ENCODE results near the gene SNTG2. TPM values are rescaled to one million over a fixed set of nuclear protein-coding genes. Genes with fewer than 3 reads are reported as not detected.
"Not testable (repeated sequence)": the region's sequence is repeated elsewhere in the genome, so short reads cannot be mapped to it uniquely, and the experiment has no call there.

The SNTG2 gene
- total RNA-seq, 6 experiments from 2014 or later = not detected

DNA sequence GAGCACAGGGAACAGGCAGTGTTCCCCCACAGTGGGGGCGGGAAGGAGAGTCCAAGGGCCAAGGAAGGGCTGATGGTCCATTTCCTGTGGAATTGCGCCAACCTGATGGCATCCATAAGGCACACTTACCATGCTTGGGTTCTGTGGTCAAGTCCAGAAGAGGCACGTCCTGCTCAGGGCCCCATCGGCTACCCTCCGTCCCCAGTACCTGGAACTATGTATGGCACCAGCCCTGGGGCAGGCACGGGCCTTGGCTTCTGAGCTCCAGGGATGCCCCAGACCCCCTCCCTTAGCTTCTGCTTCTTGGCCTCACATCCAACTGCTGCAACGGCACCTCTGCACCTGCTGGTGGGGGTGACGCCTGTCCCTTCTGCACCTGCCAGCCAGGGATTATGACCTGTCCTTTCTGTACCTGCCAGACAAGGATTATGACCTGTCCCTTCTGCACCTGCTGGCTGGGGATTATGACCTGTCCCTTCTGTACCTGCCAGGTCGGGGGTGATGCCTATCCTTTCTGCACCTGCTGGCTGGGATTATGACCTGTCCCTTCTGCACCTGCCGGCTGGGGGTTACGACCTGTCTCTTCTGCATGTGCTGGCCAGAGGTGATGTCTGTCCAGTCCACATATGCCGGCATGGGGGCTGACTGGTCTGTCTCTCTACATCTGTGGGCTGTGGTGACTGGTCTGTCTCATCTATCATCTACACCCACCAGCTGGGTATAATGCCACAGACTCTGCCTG lies 45.4 kb upstream of the SNTG2 start:
- Histone ChIP-seq H3K36me3 (no peaks in the 10 kb centered on the region), H3K27ac (no peak overlapping the region), H3K27me3 (no peaks in the 10 kb centered on the region), H3K4me1 (no peaks in the 10 kb centered on the region), H3K4me3 (no peak overlapping the region), H3K9me3 (no peaks in the 10 kb centered on the region)
- WGBS (ENCODE audit: insufficient coverage, low coverage, low lambda C conversion rate, missing lambda C conversion rate) = 63% methylated on average over 2 of the region's 12 CpGs
- ATAC-seq (peak in 1 of 4 donors; percentile 33), DNase-seq (no peak)
- TF ChIP-seq CTCF (IDR thresholded peaks at IDR 0.05) (no peak), POLR2A (IDR thresholded peaks at IDR 0.05) (no peak)
- intact Hi-C loops (cut with DNase I) = no loop called here

DNA sequence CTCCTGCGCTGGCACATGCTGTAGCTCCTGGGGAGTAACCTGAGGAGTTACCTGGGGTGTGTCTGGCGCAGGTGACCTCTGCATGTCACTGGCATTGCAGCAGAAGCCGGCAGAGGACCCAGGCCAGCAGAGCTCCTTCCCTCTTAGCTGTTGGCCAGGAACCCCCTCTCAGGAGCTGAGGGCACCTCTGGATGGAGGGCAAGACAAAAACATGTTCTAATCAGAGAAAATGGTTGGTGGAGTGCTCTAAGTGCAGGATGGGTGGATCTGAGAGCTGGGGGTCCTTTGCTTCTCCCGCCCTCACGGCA lies 44.9 kb upstream of the SNTG2 start:
- WGBS (ENCODE audit: insufficient coverage, low coverage, low lambda C conversion rate, missing lambda C conversion rate) = 60% methylated on average over 2 of the region's 5 CpGs
- no peak for DNase-seq
- H3K27me3 ChIP-seq = no peaks in the 10 kb centered on the region
- no peak overlapping the region for H3K27ac ChIP-seq
- H3K9me3 ChIP-seq = no peaks in the 10 kb centered on the region
- H3K4me3 ChIP-seq = no peak overlapping the region
- no peaks in the 10 kb centered on the region for H3K4me1 ChIP-seq
- TF ChIP-seq CTCF (IDR thresholded peaks at IDR 0.05) = no peak
- TF ChIP-seq POLR2A (IDR thresholded peaks at IDR 0.05) = no peak
- no peaks in the 10 kb centered on the region for H3K36me3 ChIP-seq
- intact Hi-C loops (cut with DNase I) = no loop called here
- ATAC-seq = no peak

DNA sequence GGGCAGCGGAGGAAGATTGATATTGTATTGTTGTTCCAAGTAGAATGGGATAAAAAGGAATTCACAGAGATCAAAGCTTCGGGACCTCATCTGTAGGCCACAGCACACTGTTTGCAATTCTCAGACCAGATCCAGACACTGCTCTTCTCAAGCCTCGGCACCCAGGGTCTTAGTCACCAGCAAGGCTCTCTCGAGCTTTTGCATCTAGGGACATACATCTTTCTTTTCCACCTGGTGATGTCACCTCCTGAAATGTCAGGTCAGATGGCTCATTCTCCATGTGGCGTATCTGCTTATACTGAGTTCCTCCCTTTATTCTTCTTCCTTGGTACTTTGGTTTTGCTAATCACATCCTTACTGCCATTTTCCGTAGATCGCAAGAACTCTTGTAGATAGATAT lies 42.9 kb upstream of the SNTG2 start:
- Histone ChIP-seq H3K4me3 (no peak overlapping the region), H3K27me3 (no peaks in the 10 kb centered on the region), H3K27ac (no peak overlapping the region), H3K9me3 (no peaks in the 10 kb centered on the region), H3K36me3 (no peaks in the 10 kb centered on the region), H3K4me1 (no peaks in the 10 kb centered on the region)
- DNase-seq (no peak), ATAC-seq (no peak)
- 69% methylated on average over 7 of the region's 7 CpGs for WGBS (ENCODE audit: insufficient coverage, low coverage, low lambda C conversion rate, missing lambda C conversion rate)
- TF ChIP-seq POLR2A (IDR thresholded peaks at IDR 0.05) = no peak
- no peak for TF ChIP-seq CTCF (IDR thresholded peaks at IDR 0.05)
- intact Hi-C loops (cut with DNase I) = no loop called here

GRCh38 chr2:908568-908967 lies 42.1 kb upstream of the SNTG2 start:
- no peaks in the 10 kb centered on the region for H3K36me3 ChIP-seq
- no peak for TF ChIP-seq POLR2A (IDR thresholded peaks at IDR 0.05)
- DNase-seq (no peak), ATAC-seq (no peak)
- H3K9me3 ChIP-seq = no peaks in the 10 kb centered on the region
- H3K4me3 ChIP-seq = no peak overlapping the region
- no peak overlapping the region for H3K27ac ChIP-seq
- WGBS (ENCODE audit: insufficient coverage, low coverage, low lambda C conversion rate, missing lambda C conversion rate) = 57% methylated on average over 4 of the region's 4 CpGs
- H3K27me3 ChIP-seq = no peaks in the 10 kb centered on the region
- intact Hi-C loops (cut with DNase I) = no loop called here
- no peaks in the 10 kb centered on the region for H3K4me1 ChIP-seq

- intact Hi-C loops (cut with DNase I); H3K9me3 ChIP-seq; H3K4me1 ChIP-seq; H3K4me3 ChIP-seq; DNase-seq; ATAC-seq; H3K27ac ChIP-seq; H3K36me3 ChIP-seq; H3K27me3 ChIP-seq: not testable (repeated sequence)
- WGBS (ENCODE audit: insufficient coverage, low coverage, low lambda C conversion rate, missing lambda C conversion rate) = 70% methylated on average over 26 of the region's 27 CpGs
Measured at GRCh38 chr2:909764-910379, 40.8 kb upstream of the SNTG2 start.
